ENCODE measurements around the gene OR52W1. TPM values are rescaled to one million over a fixed set of nuclear protein-coding genes. Genes with fewer than 3 reads are reported as not detected.

Gene OR52W1
- total RNA-seq, 1 donor, result not detected

DNA sequence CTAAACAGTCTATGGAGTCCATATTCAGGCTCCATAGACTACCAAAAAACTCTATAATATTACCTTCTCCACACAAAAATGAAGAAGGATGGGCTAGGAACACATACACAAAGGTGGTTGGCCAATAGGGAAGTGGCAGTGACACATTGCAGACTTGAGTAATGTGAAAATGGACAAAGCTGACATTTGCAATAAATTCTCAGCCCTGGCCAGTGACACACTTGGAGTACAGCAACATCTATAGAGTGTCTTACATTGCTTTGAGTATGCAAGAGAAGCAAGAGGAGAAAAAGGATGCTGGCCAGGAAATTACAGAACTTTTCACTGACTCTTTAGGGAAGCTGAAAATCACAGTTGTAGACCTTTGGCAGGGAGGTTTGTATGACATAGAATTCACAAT lies 7.3 kb upstream of the OR52W1 start:
- TF ChIP-seq, protein P1, sequence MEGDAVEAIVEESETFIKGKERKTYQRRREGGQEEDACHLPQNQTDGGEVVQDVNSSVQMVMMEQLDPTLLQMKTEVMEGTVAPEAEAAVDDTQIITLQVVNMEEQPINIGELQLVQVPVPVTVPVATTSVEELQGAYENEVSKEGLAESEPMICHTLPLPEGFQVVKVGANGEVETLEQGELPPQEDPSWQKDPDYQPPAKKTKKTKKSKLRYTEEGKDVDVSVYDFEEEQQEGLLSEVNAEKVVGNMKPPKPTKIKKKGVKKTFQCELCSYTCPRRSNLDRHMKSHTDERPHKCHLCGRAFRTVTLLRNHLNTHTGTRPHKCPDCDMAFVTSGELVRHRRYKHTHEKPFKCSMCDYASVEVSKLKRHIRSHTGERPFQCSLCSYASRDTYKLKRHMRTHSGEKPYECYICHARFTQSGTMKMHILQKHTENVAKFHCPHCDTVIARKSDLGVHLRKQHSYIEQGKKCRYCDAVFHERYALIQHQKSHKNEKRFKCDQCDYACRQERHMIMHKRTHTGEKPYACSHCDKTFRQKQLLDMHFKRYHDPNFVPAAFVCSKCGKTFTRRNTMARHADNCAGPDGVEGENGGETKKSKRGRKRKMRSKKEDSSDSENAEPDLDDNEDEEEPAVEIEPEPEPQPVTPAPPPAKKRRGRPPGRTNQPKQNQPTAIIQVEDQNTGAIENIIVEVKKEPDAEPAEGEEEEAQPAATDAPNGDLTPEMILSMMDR (IDR thresholded peaks at IDR 0.05; ENCODE audit: insufficient read depth, low read depth, low read length), result no peak
- H3K4me3 ChIP-seq (ENCODE audit: low read depth, low read length), result no peak overlapping the region
- DNase-seq (ENCODE audit: low read depth), result no peak

DNA sequence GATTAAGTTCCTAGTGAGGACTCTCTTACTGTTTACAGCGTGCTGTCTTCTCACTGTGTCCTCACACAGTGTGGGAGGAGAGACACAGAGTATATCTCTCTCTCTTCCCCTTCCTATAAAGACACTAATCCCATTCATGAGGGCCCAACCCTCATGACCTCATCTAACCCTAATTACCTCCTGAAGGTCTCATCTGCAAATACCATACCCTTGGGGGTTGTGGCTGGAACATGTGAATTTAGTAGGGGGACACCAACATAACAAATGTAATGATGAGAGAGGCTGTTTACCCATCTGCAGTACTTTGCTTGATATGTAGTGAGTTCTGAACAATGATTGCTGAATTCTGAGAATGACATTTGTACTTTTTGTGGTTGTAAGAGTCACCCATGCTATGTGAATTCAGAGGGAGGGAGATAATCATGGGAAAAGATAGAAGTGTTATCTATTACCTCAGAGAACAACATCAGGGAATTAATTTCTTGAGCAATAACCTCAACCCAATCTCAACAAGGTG lies 4.9 kb upstream of the OR52W1 start:
- DNase-seq (ENCODE audit: low read depth), result no peak
- TF ChIP-seq, protein P1 (IDR thresholded peaks at IDR 0.05; ENCODE audit: insufficient read depth, low read depth, low read length), result no peak
- H3K4me3 ChIP-seq (ENCODE audit: low read depth, low read length), result no peak overlapping the region

DNA sequence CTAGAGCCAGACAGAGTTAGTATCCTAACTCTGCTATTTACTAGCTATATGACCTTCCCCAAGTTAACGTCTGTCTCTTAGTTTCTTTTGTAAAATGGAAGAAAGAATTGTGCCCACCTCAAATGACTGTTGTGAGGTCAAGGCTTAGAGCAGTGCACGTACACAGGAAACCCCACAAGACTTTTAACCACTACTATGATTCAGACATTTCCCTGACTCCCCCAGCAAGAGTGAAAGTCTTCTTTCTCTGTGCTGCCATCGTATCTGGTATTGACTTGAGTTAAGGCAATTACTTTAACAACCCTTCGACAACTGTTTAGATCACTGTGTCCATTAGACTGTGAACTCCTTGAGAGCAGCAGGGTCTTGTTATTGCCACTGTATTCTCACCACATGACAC lies 2.6 kb upstream of the OR52W1 start:
- H3K4me3 ChIP-seq (ENCODE audit: low read depth, low read length), result no peak overlapping the region
- TF ChIP-seq, protein P1 (IDR thresholded peaks at IDR 0.05; ENCODE audit: insufficient read depth, low read depth, low read length), result no peak

DNA sequence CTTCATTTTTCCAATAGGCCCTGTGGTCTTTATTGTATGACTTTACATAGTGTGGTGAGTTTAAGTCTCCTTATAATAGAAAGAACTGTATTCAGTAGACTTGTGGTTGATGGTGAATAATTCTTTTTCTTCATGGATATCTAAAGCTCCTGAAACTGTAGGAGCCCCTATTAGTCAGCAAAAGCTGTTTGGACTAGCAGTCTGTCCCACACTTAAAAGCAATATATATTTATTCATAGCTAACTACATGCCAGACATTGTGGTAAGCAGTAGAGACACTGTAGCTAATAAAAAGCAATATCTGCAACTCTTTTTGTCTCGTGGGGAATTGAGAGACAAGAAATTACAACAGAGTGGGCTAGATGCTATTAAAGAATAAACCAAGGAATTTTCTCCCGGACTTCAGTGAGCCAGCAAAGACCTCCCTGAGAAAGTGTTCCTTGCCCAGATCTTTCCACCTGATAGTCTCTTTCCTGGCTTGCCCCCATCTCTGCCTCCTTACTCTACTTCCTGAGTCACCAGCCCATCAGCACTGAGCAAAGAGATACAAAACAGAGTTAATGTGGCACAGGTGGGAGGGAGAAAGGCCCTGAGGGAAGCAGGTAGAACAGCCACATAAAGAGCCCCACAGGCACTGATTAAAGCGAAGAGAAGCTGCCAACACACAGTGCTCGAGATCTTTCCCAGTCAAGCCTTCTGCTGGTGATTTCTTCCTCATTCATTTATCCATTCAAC lies 1.4 kb upstream of the OR52W1 start:
- DNase-seq (ENCODE audit: low read depth), result no peak
- TF ChIP-seq, protein P1 (IDR thresholded peaks at IDR 0.05; ENCODE audit: insufficient read depth, low read depth, low read length), result no peak

More for the DNA sequence above, 2.6 kb upstream of the OR52W1 start:
- no peak for DNase-seq (ENCODE audit: low read depth)

DNA sequence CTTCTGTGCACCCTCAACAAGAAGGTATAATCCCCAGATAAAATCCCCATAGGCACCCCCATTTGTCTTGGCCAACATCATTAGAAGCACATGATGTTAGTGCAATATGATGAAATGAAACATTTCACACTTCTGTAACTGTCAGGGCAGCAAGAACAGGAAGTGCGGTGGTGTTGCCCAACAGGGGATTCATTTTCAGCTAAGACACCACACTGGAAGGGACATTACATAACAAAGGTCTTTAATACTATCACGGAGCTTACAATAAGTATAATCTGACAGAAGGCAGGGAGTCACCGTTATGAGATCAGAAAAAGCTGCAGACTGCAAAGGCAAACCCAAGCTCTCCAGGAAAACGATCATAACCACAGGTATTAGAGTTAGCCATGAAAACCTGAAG lies 2.0 kb downstream of the OR52W1 start:
- DNase-seq (ENCODE audit: low read depth), result peak; percentile 77

More for the DNA sequence above, 1.4 kb upstream of the OR52W1 start:
- no peak overlapping the region for H3K4me3 ChIP-seq (ENCODE audit: low read depth, low read length)

GRCh38 chr11:6201481-6201880 lies 2.5 kb downstream of the OR52W1 start:
- TF ChIP-seq, protein P1 (IDR thresholded peaks at IDR 0.05; ENCODE audit: insufficient read depth, low read depth, low read length), result no peak
- H3K4me3 ChIP-seq (ENCODE audit: low read depth, low read length), result no peak overlapping the region
- peak; percentile 54 for DNase-seq (ENCODE audit: low read depth)

More for the DNA sequence above, 2.0 kb downstream of the OR52W1 start:
- H3K4me3 ChIP-seq (ENCODE audit: low read depth, low read length), result no peak overlapping the region
- TF ChIP-seq, protein P1 (IDR thresholded peaks at IDR 0.05; ENCODE audit: insufficient read depth, low read depth, low read length), result no peak

Data from fibroblast of villous mesenchyme (primary cell).